ENCODE data around the gene HOXA6.

The HOXA6 gene

GRCh38 chr7:27147199-27148030 lies at the start of gene HOXA6:
TSS of gene HOXA6 (minus strand) at chr7:27147774. CDS start at chr7:27147749, 25 bp downstream.
- no peaks in the 10 kb centered on the region; the same call in 1 of the 2 replicates for H3K4me1 ChIP-seq (ENCODE audit: control insufficient read depth, insufficient read depth, low read length)
- no peak within 1 kb of the TSS for H3K27ac ChIP-seq (ENCODE audit: low read length)
- no peak for DNase-seq (ENCODE audit: low read depth, low spot score)
- H3K27me3 ChIP-seq (ENCODE audit: control insufficient read depth, insufficient read depth, low read length) = peaks cover 95% of the 10 kb centered on the region
- H3K36me3 ChIP-seq (ENCODE audit: control insufficient read depth, insufficient read depth, low read length) = no peaks in the 10 kb centered on the region
- no CpG with 5 or more reads among the region's 63 CpGs for WGBS (ENCODE audit: insufficient coverage, insufficient read length)
- H3K9me3 ChIP-seq (ENCODE audit: control insufficient read depth, insufficient read depth, low read length) = no peaks in the 10 kb centered on the region
- H3K4me3 ChIP-seq (ENCODE audit: low read length) = no peak within 1 kb of the TSS

GRCh38 chr7:27196287-27196767 lies 48.8 kb upstream of the HOXA6 start:
- Histone ChIP-seq H3K9me3 (ENCODE audit: control insufficient read depth, insufficient read depth, low read length) (no peaks in the 10 kb centered on the region), H3K27ac (ENCODE audit: low read length) (no peak overlapping the region), H3K36me3 (ENCODE audit: control insufficient read depth, insufficient read depth, low read length) (no peaks in the 10 kb centered on the region), H3K4me3 (ENCODE audit: low read length) (no peak overlapping the region), H3K27me3 (ENCODE audit: control insufficient read depth, insufficient read depth, low read length) (peaks cover 81% of the 10 kb centered on the region), H3K4me1 (ENCODE audit: control insufficient read depth, insufficient read depth, low read length) (no peaks in the 10 kb centered on the region)
- no peak for DNase-seq (ENCODE audit: low read depth, low spot score)
- WGBS (ENCODE audit: insufficient coverage, insufficient read length) = no CpG with 5 or more reads among the region's 6 CpGs

- H3K27ac ChIP-seq (ENCODE audit: low read length) = no peak overlapping the region
- DNase-seq (ENCODE audit: low read depth, low spot score) = no peak
- no peaks in the 10 kb centered on the region for H3K9me3 ChIP-seq (ENCODE audit: control insufficient read depth, insufficient read depth, low read length)
- 100% methylated on average over 1 of the region's 9 CpGs for WGBS (ENCODE audit: insufficient coverage, insufficient read length)
- no peaks in the 10 kb centered on the region for H3K4me1 ChIP-seq (ENCODE audit: control insufficient read depth, insufficient read depth, low read length)
- peaks cover 82% of the 10 kb centered on the region for H3K27me3 ChIP-seq (ENCODE audit: control insufficient read depth, insufficient read depth, low read length)
- no peaks in the 10 kb centered on the region for H3K36me3 ChIP-seq (ENCODE audit: control insufficient read depth, insufficient read depth, low read length)
- no peak overlapping the region for H3K4me3 ChIP-seq (ENCODE audit: low read length)
Observed at GRCh38 chr7:27194686-27195379, 47.3 kb upstream of the HOXA6 start.

GRCh38 chr7:27194002-27194352 lies 46.4 kb upstream of the HOXA6 start:
- Histone ChIP-seq H3K36me3 (ENCODE audit: control insufficient read depth, insufficient read depth, low read length) (no peaks in the 10 kb centered on the region), H3K27ac (ENCODE audit: low read length) (no peak overlapping the region), H3K27me3 (ENCODE audit: control insufficient read depth, insufficient read depth, low read length) (peaks cover 85% of the 10 kb centered on the region), H3K9me3 (ENCODE audit: control insufficient read depth, insufficient read depth, low read length) (no peaks in the 10 kb centered on the region), H3K4me1 (ENCODE audit: control insufficient read depth, insufficient read depth, low read length) (0 out of 2 replicates have a peak, but pooled peaks cover 1% of the 10 kb centered on the region), H3K4me3 (ENCODE audit: low read length) (no peak overlapping the region)
- no peak for DNase-seq (ENCODE audit: low read depth, low spot score)
- WGBS (ENCODE audit: insufficient coverage, insufficient read length) = no CpG with 5 or more reads among the region's 2 CpGs

GRCh38 chr7:27193335-27194001 lies 45.9 kb upstream of the HOXA6 start:
- Histone ChIP-seq H3K4me3 (ENCODE audit: low read length) (no peak overlapping the region), H3K36me3 (ENCODE audit: control insufficient read depth, insufficient read depth, low read length) (no peaks in the 10 kb centered on the region), H3K27me3 (ENCODE audit: control insufficient read depth, insufficient read depth, low read length) (peaks cover 85% of the 10 kb centered on the region), H3K27ac (ENCODE audit: low read length) (no peak overlapping the region), H3K4me1 (ENCODE audit: control insufficient read depth, insufficient read depth, low read length) (0 out of 2 replicates have a peak, but pooled peaks cover 1% of the 10 kb centered on the region), H3K9me3 (ENCODE audit: control insufficient read depth, insufficient read depth, low read length) (no peaks in the 10 kb centered on the region)
- no CpG with 5 or more reads among the region's 29 CpGs for WGBS (ENCODE audit: insufficient coverage, insufficient read length)
- DNase-seq (ENCODE audit: low read depth, low spot score) = no peak

GRCh38 chr7:27192546-27193334 lies 45.2 kb upstream of the HOXA6 start:
- Histone ChIP-seq H3K9me3 (ENCODE audit: control insufficient read depth, insufficient read depth, low read length) (no peaks in the 10 kb centered on the region), H3K4me3 (ENCODE audit: low read length) (no peak overlapping the region)
- no CpG with 5 or more reads among the region's 78 CpGs for WGBS (ENCODE audit: insufficient coverage, insufficient read length)

DNA sequence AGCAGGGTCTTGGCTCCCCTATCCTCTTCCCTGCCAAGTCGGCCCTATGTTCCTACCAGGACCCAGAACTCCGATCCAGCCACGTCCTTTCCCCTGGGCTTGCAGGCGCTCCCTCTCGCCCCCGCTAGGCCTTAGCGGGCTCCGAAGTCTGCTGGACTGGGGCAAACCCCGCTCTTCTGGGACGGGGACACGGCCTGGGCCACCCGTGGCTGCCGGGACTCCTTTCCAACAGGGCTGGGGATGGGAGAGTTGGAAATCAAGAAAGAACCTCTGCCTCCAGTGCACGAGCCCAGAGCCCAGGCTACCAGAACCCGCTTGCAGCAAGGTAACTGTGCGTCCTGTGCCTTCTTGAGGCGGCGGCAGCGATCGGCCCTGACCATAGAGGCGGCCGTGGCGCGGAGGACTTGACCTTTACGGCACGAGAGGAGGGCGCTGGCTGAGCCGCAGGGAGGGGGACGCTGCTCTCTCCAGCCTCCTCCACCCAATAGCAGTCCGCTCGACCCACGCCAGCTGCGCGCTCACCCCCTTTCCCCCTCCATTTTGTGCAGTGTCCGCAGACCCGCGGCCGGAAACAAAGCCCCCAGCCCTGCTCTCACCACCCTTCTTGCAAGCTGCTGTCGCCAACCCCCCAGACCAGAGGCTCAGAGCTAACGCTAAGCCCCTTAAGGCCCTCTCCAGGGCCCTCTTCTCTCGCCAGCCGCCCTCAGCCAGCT lies 44.4 kb upstream of the HOXA6 start:
- H3K27ac ChIP-seq (ENCODE audit: low read length) = no peak overlapping the region
- no peaks in the 10 kb centered on the region for H3K36me3 ChIP-seq (ENCODE audit: control insufficient read depth, insufficient read depth, low read length)
- 0 out of 2 replicates have a peak, but pooled peaks cover 5% of the 10 kb centered on the region for H3K4me1 ChIP-seq (ENCODE audit: control insufficient read depth, insufficient read depth, low read length)
- H3K4me3 ChIP-seq (ENCODE audit: low read length) = no peak overlapping the region
- DNase-seq (ENCODE audit: low read depth, low spot score) = no peak
- WGBS (ENCODE audit: insufficient coverage, insufficient read length) = no CpG with 5 or more reads among the region's 42 CpGs
- no peaks in the 10 kb centered on the region for H3K9me3 ChIP-seq (ENCODE audit: control insufficient read depth, insufficient read depth, low read length)
- H3K27me3 ChIP-seq (ENCODE audit: control insufficient read depth, insufficient read depth, low read length) = peaks cover 86% of the 10 kb centered on the region

More at GRCh38 chr7:27192546-27193334, 45.2 kb upstream of the HOXA6 start:
- Histone ChIP-seq H3K4me1 (ENCODE audit: control insufficient read depth, insufficient read depth, low read length) (0 out of 2 replicates have a peak, but pooled peaks cover 4% of the 10 kb centered on the region), H3K27ac (ENCODE audit: low read length) (no peak overlapping the region), H3K36me3 (ENCODE audit: control insufficient read depth, insufficient read depth, low read length) (no peaks in the 10 kb centered on the region), H3K27me3 (ENCODE audit: control insufficient read depth, insufficient read depth, low read length) (peaks cover 85% of the 10 kb centered on the region)
- no peak for DNase-seq (ENCODE audit: low read depth, low spot score)

DNA sequence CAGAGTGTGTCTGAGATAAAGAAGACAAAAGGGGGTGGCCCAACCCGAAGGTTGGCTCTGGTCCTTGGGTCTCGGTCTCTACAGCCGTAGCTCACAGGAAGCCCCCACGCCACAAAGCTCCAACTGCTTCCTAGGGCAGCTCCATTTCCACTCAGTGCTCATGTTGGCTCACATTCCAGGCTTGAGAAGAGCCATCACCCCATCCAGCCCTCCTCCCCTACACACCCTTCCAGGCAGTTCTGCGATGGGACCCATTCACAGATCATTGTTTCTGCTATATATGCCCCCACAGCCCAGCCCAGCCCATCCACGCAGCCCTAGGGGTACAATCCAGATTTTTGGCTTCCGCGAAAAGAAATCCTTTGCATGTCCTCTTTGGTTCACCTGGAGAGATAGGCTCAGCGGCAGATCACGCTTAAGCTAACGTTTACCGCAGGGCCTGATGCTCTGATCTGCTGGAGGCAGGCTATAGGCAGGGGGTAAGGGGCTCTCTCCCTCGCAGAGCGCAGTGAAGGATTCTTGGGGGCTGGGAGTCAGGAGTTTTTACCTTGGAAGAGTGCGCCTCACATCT lies 43.7 kb upstream of the HOXA6 start:
- Histone ChIP-seq H3K36me3 (ENCODE audit: control insufficient read depth, insufficient read depth, low read length) (no peaks in the 10 kb centered on the region), H3K4me1 (ENCODE audit: control insufficient read depth, insufficient read depth, low read length) (0 out of 2 replicates have a peak, but pooled peaks cover 5% of the 10 kb centered on the region), H3K27me3 (ENCODE audit: control insufficient read depth, insufficient read depth, low read length) (peaks cover 91% of the 10 kb centered on the region), H3K9me3 (ENCODE audit: control insufficient read depth, insufficient read depth, low read length) (no peaks in the 10 kb centered on the region), H3K27ac (ENCODE audit: low read length) (no peak overlapping the region), H3K4me3 (ENCODE audit: low read length) (no peak overlapping the region)
- WGBS (ENCODE audit: insufficient coverage, insufficient read length) = no CpG with 5 or more reads among the region's 15 CpGs
- DNase-seq (ENCODE audit: low read depth, low spot score) = no peak

GRCh38 chr7:27189997-27190748 lies 42.6 kb upstream of the HOXA6 start:
- Histone ChIP-seq H3K9me3 (ENCODE audit: control insufficient read depth, insufficient read depth, low read length) (no peaks in the 10 kb centered on the region), H3K27ac (ENCODE audit: low read length) (no peak overlapping the region), H3K4me1 (ENCODE audit: control insufficient read depth, insufficient read depth, low read length) (peaks cover 6% of the 10 kb centered on the region; the same call in 1 of the 2 replicates), H3K4me3 (ENCODE audit: low read length) (no peak overlapping the region), H3K36me3 (ENCODE audit: control insufficient read depth, insufficient read depth, low read length) (no peaks in the 10 kb centered on the region), H3K27me3 (ENCODE audit: control insufficient read depth, insufficient read depth, low read length) (peaks cover 96% of the 10 kb centered on the region)
- WGBS (ENCODE audit: insufficient coverage, insufficient read length) = no CpG with 5 or more reads among the region's 7 CpGs
- no peak for DNase-seq (ENCODE audit: low read depth, low spot score)
